HepG2 (cell line): ENCODE measurements around the gene ZFYVE28. TPM values are rescaled to one million over a fixed set of nuclear protein-coding genes. Genes with fewer than 3 reads are reported as not detected.

Experiments
- ATM ChIP-seq: fragments of 450-650 bp; IDR thresholded peaks from 2 replicates; pipeline ENCODE4 v1.7.1; 2017; ENCODE audit warnings: mild to moderate bottlenecking, borderline replicate concordance
- CBFB ChIP-seq: sonication (generic); formaldehyde crosslinking; IDR thresholded peaks from 2 replicates; pipeline ENCODE4 v1.4.0; 2020; ENCODE audit warnings: missing genetic modification reagents
- CBX1 ChIP-seq: IDR thresholded peaks from one replicate; pipeline ENCODE4 v1.6.1; 2016; ENCODE audit warnings: antibody characterized with exemption, low read depth
- ISX ChIP-seq: sonication (generic); formaldehyde crosslinking; conservative IDR thresholded peaks from 2 replicates; pipeline ENCODE4 v1.5.0; 2020; ENCODE audit warnings: missing genetic modification reagents
- MED1 ChIP-seq: sonication (generic); formaldehyde crosslinking; IDR thresholded peaks from 2 replicates; pipeline ENCODE4 v1.4.0; 2020; ENCODE audit warnings: missing genetic modification reagents
- MEIS1 ChIP-seq: sonication (generic); formaldehyde crosslinking; IDR thresholded peaks from 2 replicates; pipeline ENCODE4 v1.9.0; 2021; ENCODE audit warnings: mild to moderate bottlenecking, missing genetic modification reagents, moderate library complexity, borderline replicate concordance
- MTA1 ChIP-seq: sonication (generic); formaldehyde crosslinking; IDR thresholded peaks from 2 replicates; pipeline ENCODE4 v1.4.0; 2020; ENCODE audit warnings: missing genetic modification reagents, mild to moderate bottlenecking, borderline replicate concordance
- NPAS2 ChIP-seq: sonication (generic); formaldehyde crosslinking; IDR thresholded peaks from 2 replicates; pipeline ENCODE4 v1.8.0; 2022; ENCODE audit warnings: mild to moderate bottlenecking, missing genetic modification reagents, borderline replicate concordance
- RARG ChIP-seq: sonication (generic); formaldehyde crosslinking; IDR thresholded peaks from 2 replicates; pipeline ENCODE4 v1.4.0; 2020; ENCODE audit warnings: low read depth, mild to moderate bottlenecking, missing genetic modification reagents
- SIN3B ChIP-seq: fragments of 150-350 bp; IDR thresholded peaks from 2 replicates; pipeline ENCODE4 v1.6.1; 2014; ENCODE audit warnings: low read length
- ZBTB21 ChIP-seq: sonication (generic); formaldehyde crosslinking; IDR thresholded peaks from 2 replicates; pipeline ENCODE4 v1.4.0; 2020; ENCODE audit warnings: missing genetic modification reagents
- ZNF235 ChIP-seq: sonication (generic); formaldehyde crosslinking; IDR thresholded peaks from 2 replicates; pipeline ENCODE4 v1.8.1; 2023; ENCODE audit warnings: mild to moderate bottlenecking, missing genetic modification reagents, borderline replicate concordance
- ZNF430 ChIP-seq: sonication (generic); formaldehyde crosslinking; IDR thresholded peaks from 2 replicates; pipeline ENCODE4 v1.9.0; 2021; ENCODE audit warnings: mild to moderate bottlenecking, missing genetic modification reagents
- ZNF431 ChIP-seq: sonication (generic); formaldehyde crosslinking; IDR thresholded peaks from 2 replicates; pipeline ENCODE4 v1.9.0; 2022; ENCODE audit warnings: missing genetic modification reagents, low read depth, mild to moderate bottlenecking, borderline replicate concordance
- ZNF501 ChIP-seq: sonication (generic); formaldehyde crosslinking; IDR thresholded peaks from 2 replicates; pipeline ENCODE4 v1.5.1; 2020; ENCODE audit warnings: mild to moderate bottlenecking, moderate library complexity, missing genetic modification reagents
- ZNF546 ChIP-seq: sonication (generic); formaldehyde crosslinking; conservative IDR thresholded peaks from 2 replicates; pipeline ENCODE4 v1.8.1; 2023; ENCODE audit warnings: mild to moderate bottlenecking, missing genetic modification reagents
- ZNF564 ChIP-seq: sonication (generic); formaldehyde crosslinking; IDR thresholded peaks from 2 replicates; pipeline ENCODE4 v1.8.1; 2023; ENCODE audit warnings: mild to moderate bottlenecking, missing genetic modification reagents
- ZNF619 ChIP-seq: sonication (generic); formaldehyde crosslinking; IDR thresholded peaks from 2 replicates; pipeline ENCODE4 v1.4.0; 2020; ENCODE audit warnings: mild to moderate bottlenecking, missing genetic modification reagents
- polyA plus RNA-seq, 8 experiments: library from polyadenylated mRNA; depleted of rRNA in 3 of 8; stranded (reverse) in 7 of 8; unstranded in 1 of 8; fragments of >200 nt; fragmentation: Illumina TruSeq in 4 of 8; extraction: Trizol in 4 of 8; gene quantifications; 2 replicates each; pipeline versions ENCODE4 v1.2.1 to v1.2.3, GENCODE V29; 2011 to 2016; ENCODE audit warnings: low read depth in 4 of 8, missing spikeins in 1 of 8, mixed read lengths in 1 of 8; ENCODE audit not compliant: insufficient read depth in 1 of 8
- total RNA-seq, 5 experiments: library from RNA; depleted of rRNA; stranded (reverse); fragments of >200 nt; fragmentation: Illumina TruSeq; extraction: Trizol; gene quantifications; 2 replicates each; pipeline ENCODE4 v1.2.3, GENCODE V29; 2016; ENCODE audit warnings: low read depth in 1 of 5
- TF ChIP-seq, protein P1 (sequence below): sonication (generic); formaldehyde crosslinking; IDR thresholded peaks from 2 replicates; pipeline ENCODE4 v1.4.0; 2020; ENCODE audit warnings: mild to moderate bottlenecking, missing genetic modification reagents
- TF ChIP-seq, protein P2 (sequence below): IDR thresholded peaks from 2 replicates; pipeline ENCODE4 v1.6.1; 2016; ENCODE audit warnings: low read depth, control low read depth
- TF ChIP-seq, protein P3 (sequence below): sonication (generic); formaldehyde crosslinking; IDR thresholded peaks from 2 replicates; pipeline ENCODE4 v1.8.1; 2023; ENCODE audit warnings: mild to moderate bottlenecking, missing genetic modification reagents, borderline replicate concordance
- TF ChIP-seq, protein P4 (sequence below): sonication (generic); formaldehyde crosslinking; IDR thresholded peaks from 2 replicates; pipeline ENCODE4 v1.4.0; 2020; ENCODE audit warnings: low read depth, missing genetic modification reagents
- TF ChIP-seq, protein P5 (sequence below): sonication (generic); formaldehyde crosslinking; IDR thresholded peaks from 2 replicates; pipeline ENCODE4 v1.8.1; 2023; ENCODE audit warnings: mild to moderate bottlenecking, missing genetic modification reagents

The ZFYVE28 gene
- total and polyA plus RNA-seq, 2 of the 13 experiments (the other 11 are each of a cell fraction or from before 2014, with no cell fraction given): 0.12 to 0.22 TPM

DNA sequence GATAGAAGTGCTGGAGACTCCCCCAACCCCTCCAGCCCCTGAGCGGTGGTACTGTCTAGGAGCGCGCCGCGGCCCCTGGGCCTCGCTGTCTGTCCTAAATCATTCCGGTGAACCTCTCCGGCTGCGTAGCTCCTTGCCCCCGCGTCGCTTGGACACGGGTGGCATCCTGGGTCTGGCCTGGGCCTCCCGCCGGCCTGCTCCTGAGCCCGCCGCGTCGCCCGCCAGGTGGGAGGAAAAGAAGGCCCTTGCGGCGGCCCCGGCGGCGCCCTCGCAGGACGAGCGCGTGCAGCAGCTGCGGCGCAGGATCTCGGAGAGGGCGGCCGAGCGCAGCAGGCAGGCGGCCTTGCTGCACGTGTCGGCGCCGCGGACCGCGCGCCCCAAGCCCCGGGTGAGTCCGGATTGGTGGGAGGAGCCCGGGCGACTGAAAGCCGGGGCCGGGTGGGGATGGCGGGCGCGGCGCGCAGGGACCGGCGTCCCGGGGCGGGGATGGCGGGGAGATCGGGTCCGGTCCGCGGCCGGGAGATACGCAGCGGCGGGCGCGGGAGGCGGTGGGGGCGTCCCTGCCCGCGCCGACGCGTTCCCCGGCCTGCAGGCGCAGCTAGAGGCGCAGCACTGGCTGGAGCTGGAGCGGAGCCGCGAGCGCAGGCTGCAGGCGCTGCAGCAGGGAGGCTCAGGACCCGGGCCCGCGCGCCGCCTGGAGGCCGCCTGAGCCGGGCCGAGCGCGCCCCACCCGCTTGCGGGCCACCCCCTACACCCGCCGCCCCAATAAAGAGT, 44.0 kb upstream of the ZFYVE28 start (continued):
- TF ChIP-seq ZNF235 (CRISPR knock-in tag) (0 out of 2 replicates have a peak, but pooled peaks have one; percentile 86), NPAS2 (CRISPR knock-in tag) (no peak), ZNF546 (CRISPR knock-in tag) (peak; percentile 60; the same call in 1 of the 2 replicates), MEIS1 (CRISPR knock-in tag) (no peak), RARG (CRISPR knock-in tag) (no peak), ZNF430 (CRISPR knock-in tag) (peak; percentile 58; the same call in 1 of the 2 replicates), ISX (CRISPR knock-in tag) (peak; percentile 63; the same call in 1 of the 2 replicates), MTA1 (CRISPR knock-in tag) (peak; percentile 64; the same call in 1 of the 2 replicates), ZNF619 (CRISPR knock-in tag) (no peak), MED1 (CRISPR knock-in tag) (peak; percentile 43), CBFB (CRISPR knock-in tag) (0 out of 2 replicates have a peak, but pooled peaks have one; percentile 22), ZBTB21 (CRISPR knock-in tag) (no peak), SIN3B (no peak), ZNF564 (CRISPR knock-in tag) (peak; percentile 82; the same call in 1 of the 2 replicates), ZNF431 (CRISPR knock-in tag) (0 out of 2 replicates have a peak, but pooled peaks have one; percentile 69), CBX1 (no peak), ZNF501 (CRISPR knock-in tag) (no peak), ATM (no peak)
- TF ChIP-seq, protein P1, sequence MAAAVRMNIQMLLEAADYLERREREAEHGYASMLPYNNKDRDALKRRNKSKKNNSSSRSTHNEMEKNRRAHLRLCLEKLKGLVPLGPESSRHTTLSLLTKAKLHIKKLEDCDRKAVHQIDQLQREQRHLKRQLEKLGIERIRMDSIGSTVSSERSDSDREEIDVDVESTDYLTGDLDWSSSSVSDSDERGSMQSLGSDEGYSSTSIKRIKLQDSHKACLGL (CRISPR knock-in tag): peak; percentile 92
- TF ChIP-seq, protein P2, sequence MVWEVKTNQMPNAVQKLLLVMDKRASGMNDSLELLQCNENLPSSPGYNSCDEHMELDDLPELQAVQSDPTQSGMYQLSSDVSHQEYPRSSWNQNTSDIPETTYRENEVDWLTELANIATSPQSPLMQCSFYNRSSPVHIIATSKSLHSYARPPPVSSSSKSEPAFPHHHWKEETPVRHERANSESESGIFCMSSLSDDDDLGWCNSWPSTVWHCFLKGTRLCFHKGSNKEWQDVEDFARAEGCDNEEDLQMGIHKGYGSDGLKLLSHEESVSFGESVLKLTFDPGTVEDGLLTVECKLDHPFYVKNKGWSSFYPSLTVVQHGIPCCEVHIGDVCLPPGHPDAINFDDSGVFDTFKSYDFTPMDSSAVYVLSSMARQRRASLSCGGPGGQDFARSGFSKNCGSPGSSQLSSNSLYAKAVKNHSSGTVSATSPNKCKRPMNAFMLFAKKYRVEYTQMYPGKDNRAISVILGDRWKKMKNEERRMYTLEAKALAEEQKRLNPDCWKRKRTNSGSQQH: no peak
- TF ChIP-seq, protein P3, sequence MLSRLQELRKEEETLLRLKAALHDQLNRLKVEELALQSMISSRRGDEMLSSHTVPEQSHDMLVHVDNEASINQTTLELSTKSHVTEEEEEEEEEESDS (CRISPR knock-in tag): no peak
- TF ChIP-seq, protein P4, sequence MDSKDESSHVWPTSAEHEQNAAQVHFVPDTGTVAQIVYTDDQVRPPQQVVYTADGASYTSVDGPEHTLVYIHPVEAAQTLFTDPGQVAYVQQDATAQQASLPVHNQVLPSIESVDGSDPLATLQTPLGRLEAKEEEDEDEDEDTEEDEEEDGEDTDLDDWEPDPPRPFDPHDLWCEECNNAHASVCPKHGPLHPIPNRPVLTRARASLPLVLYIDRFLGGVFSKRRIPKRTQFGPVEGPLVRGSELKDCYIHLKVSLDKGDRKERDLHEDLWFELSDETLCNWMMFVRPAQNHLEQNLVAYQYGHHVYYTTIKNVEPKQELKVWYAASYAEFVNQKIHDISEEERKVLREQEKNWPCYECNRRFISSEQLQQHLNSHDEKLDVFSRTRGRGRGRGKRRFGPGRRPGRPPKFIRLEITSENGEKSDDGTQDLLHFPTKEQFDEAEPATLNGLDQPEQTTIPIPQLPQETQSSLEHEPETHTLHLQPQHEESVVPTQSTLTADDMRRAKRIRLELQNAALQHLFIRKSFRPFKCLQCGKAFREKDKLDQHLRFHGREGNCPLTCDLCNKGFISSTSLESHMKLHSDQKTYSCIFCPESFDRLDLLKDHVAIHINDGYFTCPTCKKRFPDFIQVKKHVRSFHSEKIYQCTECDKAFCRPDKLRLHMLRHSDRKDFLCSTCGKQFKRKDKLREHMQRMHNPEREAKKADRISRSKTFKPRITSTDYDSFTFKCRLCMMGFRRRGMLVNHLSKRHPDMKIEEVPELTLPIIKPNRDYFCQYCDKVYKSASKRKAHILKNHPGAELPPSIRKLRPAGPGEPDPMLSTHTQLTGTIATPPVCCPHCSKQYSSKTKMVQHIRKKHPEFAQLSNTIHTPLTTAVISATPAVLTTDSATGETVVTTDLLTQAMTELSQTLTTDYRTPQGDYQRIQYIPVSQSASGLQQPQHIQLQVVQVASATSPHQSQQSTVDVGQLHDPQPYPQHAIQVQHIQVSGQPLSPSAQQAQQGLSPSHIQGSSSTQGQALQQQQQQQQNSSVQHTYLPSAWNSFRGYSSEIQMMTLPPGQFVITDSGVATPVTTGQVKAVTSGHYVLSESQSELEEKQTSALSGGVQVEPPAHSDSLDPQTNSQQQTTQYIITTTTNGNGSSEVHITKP (CRISPR knock-in tag): no peak
- TF ChIP-seq, protein P5, sequence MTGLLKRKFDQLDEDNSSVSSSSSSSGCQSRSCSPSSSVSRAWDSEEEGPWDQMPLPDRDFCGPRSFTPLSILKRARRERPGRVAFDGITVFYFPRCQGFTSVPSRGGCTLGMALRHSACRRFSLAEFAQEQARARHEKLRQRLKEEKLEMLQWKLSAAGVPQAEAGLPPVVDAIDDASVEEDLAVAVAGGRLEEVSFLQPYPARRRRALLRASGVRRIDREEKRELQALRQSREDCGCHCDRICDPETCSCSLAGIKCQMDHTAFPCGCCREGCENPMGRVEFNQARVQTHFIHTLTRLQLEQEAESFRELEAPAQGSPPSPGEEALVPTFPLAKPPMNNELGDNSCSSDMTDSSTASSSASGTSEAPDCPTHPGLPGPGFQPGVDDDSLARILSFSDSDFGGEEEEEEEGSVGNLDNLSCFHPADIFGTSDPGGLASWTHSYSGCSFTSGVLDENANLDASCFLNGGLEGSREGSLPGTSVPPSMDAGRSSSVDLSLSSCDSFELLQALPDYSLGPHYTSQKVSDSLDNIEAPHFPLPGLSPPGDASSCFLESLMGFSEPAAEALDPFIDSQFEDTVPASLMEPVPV (CRISPR knock-in tag): peak; percentile 47
